Right lobe of liver (tissue), 4 donors: ENCODE results near the gene ARL15.

Experiments used
- CTCF ChIP-seq, 4 donors: fragments of 200-600 bp in 3 of 4; fragments of 450-650 bp in 1 of 4; IDR thresholded peaks; one replicate each; pipeline versions ENCODE4 v1.5.1 to v1.8.0; 2016 to 2022; ENCODE audit warnings: antibody characterized with exemption in 4 of 4, mild to moderate bottlenecking in 2 of 4
- POLR2A ChIP-seq: fragments of 450-650 bp; IDR thresholded peaks from one replicate; pipeline ENCODE4 v1.6.1; 2017; ENCODE audit warnings: antibody characterized with exemption, mild to moderate bottlenecking
- donor health status: DM: no; HTN: no; CAD: no.
- donor health status: DM: no; HTN: no; CAD: no.
- donor health status: DM: no; HTN: yes; CAD: no.

- TF ChIP-seq POLR2A (no peak), CTCF (IDR thresholded peaks at IDR 0.05) (no peak)
Observed at GRCh38 chr5:54162184-54162583, 148.2 kb downstream of the ARL15 start.
